Ectodermal cell (in vitro differentiated cells): ENCODE data around the gene ZFP36. TPM values are rescaled to one million over a fixed set of nuclear protein-coding genes. Genes with fewer than 3 reads are reported as not detected.
A peak's percentile ranks its signal among the peaks of the same experiment; 100 is the strongest.

Experiments
- H3K27ac ChIP-seq: 2 replicates; pipeline ENCODE4 v1.7.0; 2013; ENCODE audit warnings: mild to moderate bottlenecking, low read depth, low read length; ENCODE audit not compliant: insufficient read depth, poor library complexity, severe bottlenecking
- H3K27me3 ChIP-seq: 2 replicates; pipeline ENCODE4 v1.7.0; 2013; ENCODE audit warnings: mild to moderate bottlenecking, low read length; ENCODE audit not compliant: insufficient read depth, control insufficient read depth, poor library complexity, severe bottlenecking
- H3K36me3 ChIP-seq: one replicate; pipeline ENCODE4 v1.7.0; 2013; ENCODE audit warnings: low read length; ENCODE audit not compliant: control insufficient read depth, insufficient read depth
- H3K4me1 ChIP-seq: one replicate; pipeline ENCODE4 v1.7.0; 2013; ENCODE audit warnings: low read length; ENCODE audit not compliant: control insufficient read depth, insufficient read depth
- H3K4me3 ChIP-seq: 2 replicates; pipeline ENCODE4 v1.7.0; 2013; ENCODE audit warnings: low read depth, low read length, control low read depth; ENCODE audit not compliant: insufficient read depth
- H3K9me3 ChIP-seq: 2 replicates; pipeline ENCODE4 v1.7.0; 2013; ENCODE audit warnings: mild to moderate bottlenecking, low read length, moderate library complexity; ENCODE audit not compliant: control insufficient read depth
- WGBS, 2 experiments: methylation state at CpG; one replicate each; pipeline ENCODE4 v1.1.7; 2013; ENCODE audit warnings: missing lambda C conversion rate in 2 of 2; 5-methylcytosine and 5-hydroxymethylcytosine counted together
- polyA plus RNA-seq, 4 experiments: library from polyadenylated mRNA; stranded (reverse); fragments of 50-300 nt; gene quantifications; one replicate each; pipeline ENCODE4 v1.2.3, GENCODE V29; 2013

ZFP36 gene
- 9.8 TPM for polyA plus RNA-seq (2013, experiment 1 of 4)
- 7.4 TPM for polyA plus RNA-seq (2013, experiment 2 of 4)
- polyA plus RNA-seq (2013, experiment 3 of 4) = 4.7 TPM
- 5.8 TPM for polyA plus RNA-seq (2013, experiment 4 of 4)

DNA sequence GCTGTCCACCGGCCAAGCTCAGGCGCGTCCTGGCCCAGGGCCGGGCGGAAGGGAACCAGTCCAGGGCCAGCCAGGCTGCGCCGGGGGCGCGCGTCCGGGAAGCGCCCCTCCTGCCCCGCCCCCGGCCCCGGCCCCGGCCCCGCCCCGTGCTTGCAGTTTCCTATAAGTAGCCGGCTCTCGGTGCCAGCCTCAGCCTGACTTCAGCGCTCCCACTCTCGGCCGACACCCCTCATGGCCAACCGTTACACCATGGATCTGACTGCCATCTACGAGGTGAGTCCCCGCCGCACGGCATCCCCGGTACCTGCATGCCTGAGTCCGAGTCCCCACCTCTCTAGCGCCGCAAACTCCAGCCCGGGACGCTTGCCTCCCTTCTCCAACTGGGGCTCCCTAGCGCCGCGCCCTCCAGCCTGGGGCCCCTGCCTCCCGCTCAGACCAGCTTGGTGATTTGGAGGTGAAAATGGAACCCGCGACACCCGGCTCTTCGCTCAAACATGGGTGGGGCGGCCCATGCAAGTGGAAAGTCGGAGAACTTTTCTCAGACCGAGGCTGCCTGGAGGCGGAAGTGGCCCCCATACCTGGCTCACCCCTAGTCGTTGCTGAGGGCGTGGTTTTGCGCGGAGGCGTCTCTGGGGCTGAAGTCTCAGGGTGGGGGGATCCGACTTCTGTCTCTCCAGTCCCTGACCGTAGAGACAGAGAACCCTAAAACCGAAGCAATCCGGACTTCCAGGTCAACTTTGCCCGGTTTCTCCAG, at the start of gene ZFP36:
Gene ZFP36 (plus strand): TSS at position 192 of the 754 bp plus-strand sequence. CDS start 58 bp downstream, at position 250.
- 0 to 1% methylated on average over 56 of the region's 56 CpGs for WGBS, 2 experiments
- Histone ChIP-seq H3K4me1 (peaks cover 39% of the 10 kb centered on the region), H3K4me3 (peak within 1 kb of the TSS; percentile 56), H3K27me3 (peaks cover 13% of the 10 kb centered on the region), H3K36me3 (no peaks in the 10 kb centered on the region), H3K9me3 (no peaks in the 10 kb centered on the region), H3K27ac (no peak within 1 kb of the TSS)

DNA sequence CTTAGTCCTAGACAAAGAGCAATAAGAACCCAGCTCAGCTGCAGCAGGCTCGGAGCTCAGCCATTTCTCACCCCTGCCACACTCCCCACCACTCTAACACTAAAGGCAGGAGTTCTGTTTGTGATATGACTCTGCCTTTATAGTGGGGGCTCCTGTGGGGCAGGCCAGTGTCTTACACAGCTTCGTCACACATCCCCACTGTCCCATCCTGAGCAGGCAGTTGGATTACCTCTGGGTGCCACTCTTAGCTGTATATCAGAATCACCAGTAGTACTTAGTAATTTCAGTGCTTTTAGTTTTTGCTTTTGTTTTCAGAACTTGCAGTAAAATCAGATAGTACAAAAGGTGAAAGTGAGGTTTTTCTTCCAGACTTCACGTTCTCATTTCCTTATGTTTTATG, 47.6 kb upstream of the ZFP36 start:
- Histone ChIP-seq H3K9me3 (no peaks in the 10 kb centered on the region), H3K4me1 (no peaks in the 10 kb centered on the region), H3K27me3 (no peaks in the 10 kb centered on the region), H3K36me3 (peaks cover 48% of the 10 kb centered on the region), H3K27ac (no peak overlapping the region), H3K4me3 (no peak overlapping the region)
- WGBS, 2 experiments = 85 to 91% methylated on average over 1 to 2 of the region's 3 CpGs

DNA sequence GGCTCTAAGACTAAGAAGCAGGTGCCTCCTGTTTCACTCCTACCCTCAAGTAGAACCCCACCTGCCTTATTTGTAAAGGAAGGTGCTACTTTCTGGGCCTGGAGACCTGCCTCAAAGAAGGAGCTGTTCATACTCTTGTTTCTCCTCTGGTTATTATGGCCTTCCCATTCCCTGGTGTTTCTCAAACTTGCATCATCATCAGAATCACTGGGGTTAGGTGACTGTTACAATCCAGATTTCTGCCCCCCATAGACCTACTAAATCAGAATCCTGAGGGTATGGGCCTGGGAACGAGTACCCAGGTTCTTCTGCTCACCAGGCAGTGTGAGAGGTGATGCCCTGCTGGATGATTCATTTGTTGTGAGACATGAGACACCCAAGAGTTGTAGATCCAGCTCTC, 46.0 kb upstream of the ZFP36 start:
- no peak overlapping the region for H3K27ac ChIP-seq
- H3K4me3 ChIP-seq = no peak overlapping the region
- H3K4me1 ChIP-seq = no peaks in the 10 kb centered on the region
- 88 to 93% methylated on average over 1 of the region's 1 CpG for WGBS, 2 experiments
- no peaks in the 10 kb centered on the region for H3K9me3 ChIP-seq
- H3K27me3 ChIP-seq = no peaks in the 10 kb centered on the region
- H3K36me3 ChIP-seq = peaks cover 46% of the 10 kb centered on the region

- peaks cover 34% of the 10 kb centered on the region for H3K36me3 ChIP-seq
- no peak overlapping the region for H3K4me3 ChIP-seq
- no peak overlapping the region for H3K27ac ChIP-seq
- H3K27me3 ChIP-seq = no peaks in the 10 kb centered on the region
- 94 to 95% methylated on average over 6 of the region's 6 CpGs for WGBS, 2 experiments
- H3K4me1 ChIP-seq = no peaks in the 10 kb centered on the region
- H3K9me3 ChIP-seq = no peaks in the 10 kb centered on the region
Observed at GRCh38 chr19:39362682-39363657, 43.7 kb upstream of the ZFP36 start.

DNA sequence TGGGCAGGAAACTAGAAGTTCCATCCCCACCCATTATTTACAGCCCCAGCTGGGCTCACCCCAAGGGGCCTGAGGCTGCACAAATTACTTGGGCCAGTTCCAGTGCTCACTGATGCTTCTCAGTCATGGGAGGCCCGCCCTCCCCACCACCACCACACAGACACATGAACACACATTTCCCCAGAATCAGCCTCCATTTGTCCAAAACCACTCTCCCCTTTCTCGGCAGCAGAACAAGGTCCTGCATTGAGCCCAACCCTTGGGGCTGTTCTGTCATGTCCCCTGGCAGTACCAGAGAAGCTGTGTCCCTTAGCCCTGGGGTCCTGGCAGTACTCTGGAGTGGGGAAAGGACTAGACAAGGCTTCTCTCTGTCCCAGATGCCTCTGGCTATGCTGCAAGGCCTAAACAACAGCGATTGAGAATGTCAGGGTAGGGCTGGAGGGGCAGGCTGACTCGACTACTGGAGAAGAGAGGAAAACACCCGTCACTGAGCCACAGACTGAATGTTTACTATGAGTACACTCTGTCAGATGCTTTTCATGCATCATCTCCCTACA, 42.7 kb upstream of the ZFP36 start:
- no peak overlapping the region for H3K4me3 ChIP-seq
- H3K27ac ChIP-seq = no peak overlapping the region
- peaks cover 26% of the 10 kb centered on the region for H3K36me3 ChIP-seq
- H3K4me1 ChIP-seq = no peaks in the 10 kb centered on the region
- no peaks in the 10 kb centered on the region for H3K9me3 ChIP-seq
- H3K27me3 ChIP-seq = no peaks in the 10 kb centered on the region
- 93 to 95% methylated on average over 5 of the region's 5 CpGs for WGBS, 2 experiments

DNA sequence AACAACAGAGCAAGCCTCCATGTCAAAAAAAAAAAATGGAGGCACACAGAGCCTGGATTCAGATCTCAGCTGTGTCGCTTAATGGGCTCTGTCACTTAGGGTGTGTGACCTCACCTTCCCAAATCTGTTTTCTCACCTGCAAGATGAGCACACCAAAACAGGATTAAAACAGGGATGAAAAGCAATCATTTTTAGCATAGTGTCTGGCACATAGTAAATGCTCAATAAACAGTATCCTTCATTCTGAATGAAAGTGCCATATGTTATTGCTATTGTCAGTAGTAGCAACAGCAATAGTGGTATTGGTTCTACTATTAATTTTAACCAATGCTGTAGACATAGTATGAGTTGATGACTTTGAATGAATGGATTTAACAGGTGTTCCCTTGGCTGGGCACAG, 41.1 kb upstream of the ZFP36 start:
- Histone ChIP-seq H3K27ac (no peak overlapping the region), H3K36me3 (peaks cover 32% of the 10 kb centered on the region), H3K4me1 (no peaks in the 10 kb centered on the region), H3K4me3 (no peak overlapping the region), H3K27me3 (no peaks in the 10 kb centered on the region), H3K9me3 (no peaks in the 10 kb centered on the region)
- whole genome bisulfite sequencing, 2 experiments = 89 to 98% methylated on average over 1 of the region's 1 CpG

DNA sequence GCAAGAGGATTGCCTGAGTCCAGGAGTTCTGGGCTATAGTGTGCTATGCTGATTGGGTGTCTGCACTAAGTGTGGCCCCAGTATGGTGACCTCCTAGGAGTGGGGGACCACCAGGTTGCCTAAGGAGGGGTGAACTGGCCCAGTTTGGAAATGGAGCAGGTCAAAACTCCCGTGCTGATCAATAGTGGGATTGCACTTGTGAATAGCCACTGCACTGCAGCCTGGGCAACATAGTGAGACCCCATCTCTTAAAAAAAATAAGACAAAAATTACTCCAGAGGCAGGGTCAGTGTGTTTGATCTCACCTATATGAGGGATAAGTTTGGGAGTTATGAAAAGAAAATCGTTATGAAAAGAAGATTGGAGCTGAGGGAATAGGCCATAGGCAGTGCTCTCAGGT, 37.4 kb upstream of the ZFP36 start:
- WGBS, 2 experiments = 88 to 93% methylated on average over 2 of the region's 2 CpGs
- H3K27me3 ChIP-seq = no peaks in the 10 kb centered on the region
- peaks cover 42% of the 10 kb centered on the region for H3K36me3 ChIP-seq
- H3K27ac ChIP-seq = no peak overlapping the region
- no peaks in the 10 kb centered on the region for H3K4me1 ChIP-seq
- no peak overlapping the region for H3K4me3 ChIP-seq
- no peaks in the 10 kb centered on the region for H3K9me3 ChIP-seq

GRCh38 chr19:39370735-39371134, 35.9 kb upstream of the ZFP36 start:
- no peaks in the 10 kb centered on the region for H3K27me3 ChIP-seq
- H3K4me1 ChIP-seq = no peaks in the 10 kb centered on the region
- no peak overlapping the region for H3K4me3 ChIP-seq
- H3K9me3 ChIP-seq = no peaks in the 10 kb centered on the region
- peaks cover 36% of the 10 kb centered on the region for H3K36me3 ChIP-seq
- WGBS, 2 experiments = 95 to 97% methylated on average over 5 of the region's 5 CpGs
- no peak overlapping the region for H3K27ac ChIP-seq

GRCh38 chr19:39372047-39372802, 34.4 kb upstream of the ZFP36 start:
- Histone ChIP-seq H3K27ac (no peak overlapping the region), H3K9me3 (no peaks in the 10 kb centered on the region), H3K4me1 (no peaks in the 10 kb centered on the region), H3K4me3 (no peak overlapping the region), H3K36me3 (peaks cover 44% of the 10 kb centered on the region), H3K27me3 (no peaks in the 10 kb centered on the region)
- WGBS, 2 experiments = 82 to 84% methylated on average over 8 of the region's 8 CpGs
